GM19043 (cell line): Measurements from ENCODE around the gene CAMK1D.
"Not testable (repeated sequence)": the region's sequence is repeated elsewhere in the genome, so short reads cannot be mapped to it uniquely, and the experiment has no call there.

Source experiments
- ATAC-seq: cut with Tn5 transposase; IDR thresholded peaks from one replicate; pipeline ENCODE4 v1.9.1; 2021; ENCODE audit warnings: low read depth; ENCODE audit not compliant: unreplicated experiment

The CAMK1D gene

GRCh38 chr10:12487366-12487765, 138.0 kb downstream of the CAMK1D start:
- no peak for ATAC-seq

GRCh38 chr10:12488626-12489025, 139.3 kb downstream of the CAMK1D start:
- ATAC-seq = no peak

GRCh38 chr10:12489357-12489756, 140.0 kb downstream of the CAMK1D start:
- ATAC-seq = no peak

GRCh38 chr10:12489806-12490205, 140.5 kb downstream of the CAMK1D start:
- no peak for ATAC-seq

- no peak for ATAC-seq
Observed at GRCh38 chr10:12490963-12491362, 141.6 kb downstream of the CAMK1D start.

GRCh38 chr10:12491491-12491890, 142.1 kb downstream of the CAMK1D start:
- no peak for ATAC-seq

- no peak for ATAC-seq
Observed at GRCh38 chr10:12492016-12492415, 142.7 kb downstream of the CAMK1D start.

- ATAC-seq = not testable (repeated sequence)
Observed at GRCh38 chr10:12497046-12497445, 147.7 kb downstream of the CAMK1D start.

GRCh38 chr10:12499076-12499986, 150.0 kb downstream of the CAMK1D start:
- ATAC-seq = no peak

GRCh38 chr10:12500381-12501303, 151.3 kb downstream of the CAMK1D start:
- no peak for ATAC-seq

- ATAC-seq = no peak
Observed at GRCh38 chr10:12501324-12501723, 152.0 kb downstream of the CAMK1D start.

- ATAC-seq = no peak
Observed at GRCh38 chr10:12501841-12502525, 152.6 kb downstream of the CAMK1D start.

GRCh38 chr10:12502526-12503274, 153.4 kb downstream of the CAMK1D start:
- ATAC-seq = no peak

GRCh38 chr10:12503311-12503710, 154.0 kb downstream of the CAMK1D start:
- no peak for ATAC-seq

- no peak for ATAC-seq
Observed at GRCh38 chr10:12504176-12504575, 154.8 kb downstream of the CAMK1D start.

GRCh38 chr10:12504628-12505027, 155.3 kb downstream of the CAMK1D start:
- no peak for ATAC-seq

GRCh38 chr10:12505683-12506082, 156.3 kb downstream of the CAMK1D start:
- ATAC-seq = no peak

GRCh38 chr10:12507165-12507850, 158.0 kb downstream of the CAMK1D start:
- no peak for ATAC-seq

- ATAC-seq = no peak
Observed at GRCh38 chr10:12508165-12508564, 158.8 kb downstream of the CAMK1D start.
